Neuron (in vitro differentiated cells): Measurements from ENCODE around the gene DPY19L3.
"Not testable (repeated sequence)": the region's sequence is repeated elsewhere in the genome, so short reads cannot be mapped to it uniquely, and the experiment has no call there.

ENCODE experiments used
- H2AFZ ChIP-seq: one replicate; pipeline ENCODE4 v1.6.1; 2013; ENCODE audit warnings: low read depth, mild to moderate bottlenecking, inconsistent platforms, low read length, moderate library complexity
- H3K27me3 ChIP-seq: one replicate; pipeline ENCODE4 v1.6.1; 2013; ENCODE audit warnings: low read length; ENCODE audit not compliant: insufficient read depth
- H3K36me3 ChIP-seq: one replicate; pipeline ENCODE4 v1.6.1; 2013; ENCODE audit warnings: low read length; ENCODE audit not compliant: insufficient read depth
- H3K4me1 ChIP-seq: one replicate; pipeline ENCODE4 v1.6.1; 2013; ENCODE audit warnings: low read length; ENCODE audit not compliant: insufficient read depth
- H3K4me3 ChIP-seq: 2 replicates; pipeline ENCODE4 v1.5.1; 2013; ENCODE audit warnings: mild to moderate bottlenecking, low read length, moderate library complexity
- H3K9me3 ChIP-seq: one replicate; pipeline ENCODE4 v1.6.1; 2013; ENCODE audit warnings: low read length

The DPY19L3 gene

GRCh38 chr19:32464279-32464678 lies 58.7 kb downstream of the DPY19L3 start:
- Histone ChIP-seq H3K36me3 (peaks cover 54% of the 10 kb centered on the region), H3K4me1 (no peaks in the 10 kb centered on the region), H2AFZ (no peak overlapping the region), H3K27me3 (no peaks in the 10 kb centered on the region), H3K9me3 (no peaks in the 10 kb centered on the region), H3K4me3 (no peak overlapping the region)

GRCh38 chr19:32465176-32465575 lies 59.6 kb downstream of the DPY19L3 start:
- Histone ChIP-seq H3K4me1 (peaks cover 7% of the 10 kb centered on the region), H3K4me3 (no peak overlapping the region), H3K27me3 (no peaks in the 10 kb centered on the region), H3K9me3 (no peaks in the 10 kb centered on the region), H3K36me3 (peaks cover 47% of the 10 kb centered on the region), H2AFZ (no peak overlapping the region)

GRCh38 chr19:32469795-32470194 lies 64.2 kb downstream of the DPY19L3 start:
- no peak overlapping the region for H2AFZ ChIP-seq

GRCh38 chr19:32471095-32471494 lies 65.5 kb downstream of the DPY19L3 start:
- no peak overlapping the region for H2AFZ ChIP-seq
- no peak overlapping the region for H3K4me3 ChIP-seq
- H3K27me3 ChIP-seq: no peaks in the 10 kb centered on the region
- peaks cover 22% of the 10 kb centered on the region for H3K4me1 ChIP-seq
- peaks cover 27% of the 10 kb centered on the region for H3K36me3 ChIP-seq
- H3K9me3 ChIP-seq: no peaks in the 10 kb centered on the region

More at GRCh38 chr19:32469795-32470194, 64.2 kb downstream of the DPY19L3 start:
- Histone ChIP-seq H3K9me3 (no peaks in the 10 kb centered on the region), H3K36me3 (peaks cover 35% of the 10 kb centered on the region), H3K4me1 (peaks cover 9% of the 10 kb centered on the region), H3K27me3 (no peaks in the 10 kb centered on the region), H3K4me3 (no peak overlapping the region)

GRCh38 chr19:32471811-32472210 lies 66.2 kb downstream of the DPY19L3 start:
- Histone ChIP-seq H3K9me3 (no peaks in the 10 kb centered on the region), H3K36me3 (peaks cover 20% of the 10 kb centered on the region), H3K27me3 (no peaks in the 10 kb centered on the region), H3K4me3 (no peak overlapping the region), H3K4me1 (peaks cover 29% of the 10 kb centered on the region), H2AFZ (no peak overlapping the region)

GRCh38 chr19:32475141-32476031 lies 69.8 kb downstream of the DPY19L3 start:
- H3K27me3 ChIP-seq: no peaks in the 10 kb centered on the region
- H3K4me3 ChIP-seq: no peak overlapping the region
- H3K36me3 ChIP-seq: peaks cover 37% of the 10 kb centered on the region
- H3K9me3 ChIP-seq: no peaks in the 10 kb centered on the region
- H3K4me1 ChIP-seq: peaks cover 24% of the 10 kb centered on the region
- no peak overlapping the region for H2AFZ ChIP-seq

GRCh38 chr19:32476032-32476350 lies 70.4 kb downstream of the DPY19L3 start:
- H3K27me3 ChIP-seq: no peaks in the 10 kb centered on the region
- H3K9me3 ChIP-seq: no peaks in the 10 kb centered on the region
- peaks cover 24% of the 10 kb centered on the region for H3K4me1 ChIP-seq
- H2AFZ ChIP-seq: no peak overlapping the region
- H3K4me3 ChIP-seq: no peak overlapping the region
- H3K36me3 ChIP-seq: peaks cover 42% of the 10 kb centered on the region

GRCh38 chr19:32480321-32480720 lies 74.8 kb downstream of the DPY19L3 start:
- Histone ChIP-seq H3K4me3 (no peak overlapping the region), H3K36me3 (peaks cover 76% of the 10 kb centered on the region), H3K4me1 (peaks cover 18% of the 10 kb centered on the region), H2AFZ (no peak overlapping the region), H3K27me3 (no peaks in the 10 kb centered on the region), H3K9me3 (no peaks in the 10 kb centered on the region)

GRCh38 chr19:32483574-32483973 lies 78.0 kb downstream of the DPY19L3 start:
- Histone ChIP-seq H2AFZ (no peak overlapping the region), H3K9me3 (peaks cover 6% of the 10 kb centered on the region), H3K27me3 (no peaks in the 10 kb centered on the region), H3K4me1 (no peaks in the 10 kb centered on the region), H3K36me3 (peaks cover 89% of the 10 kb centered on the region), H3K4me3 (no peak overlapping the region)

GRCh38 chr19:32489971-32490370 lies 84.4 kb downstream of the DPY19L3 start:
- peaks cover 29% of the 10 kb centered on the region for H3K36me3 ChIP-seq
- no peak overlapping the region for H3K4me3 ChIP-seq
- no peaks in the 10 kb centered on the region for H3K4me1 ChIP-seq
- H3K9me3 ChIP-seq: peaks cover 6% of the 10 kb centered on the region
- H3K27me3 ChIP-seq: no peaks in the 10 kb centered on the region
- H2AFZ ChIP-seq: no peak overlapping the region

- Histone ChIP-seq H3K4me3 (no peak overlapping the region), H3K27me3 (no peaks in the 10 kb centered on the region), H2AFZ (no peak overlapping the region), H3K4me1 (no peaks in the 10 kb centered on the region), H3K36me3 (no peaks in the 10 kb centered on the region), H3K9me3 (no peaks in the 10 kb centered on the region)
Observed at GRCh38 chr19:32497391-32497790, 91.8 kb downstream of the DPY19L3 start.

GRCh38 chr19:32498648-32499200 lies 93.2 kb downstream of the DPY19L3 start:
- no peaks in the 10 kb centered on the region for H3K9me3 ChIP-seq
- no peaks in the 10 kb centered on the region for H3K36me3 ChIP-seq
- H3K4me1 ChIP-seq: no peaks in the 10 kb centered on the region
- H3K27me3 ChIP-seq: no peaks in the 10 kb centered on the region
- no peak overlapping the region for H3K4me3 ChIP-seq
- H2AFZ ChIP-seq: no peak overlapping the region

- H3K9me3 ChIP-seq, H3K27me3 ChIP-seq, H3K4me3 ChIP-seq, H2AFZ ChIP-seq, H3K36me3 ChIP-seq, H3K4me1 ChIP-seq: not testable (repeated sequence)
Observed at GRCh38 chr19:32512498-32512897, 106.9 kb downstream of the DPY19L3 start.
